Activated effector memory CD4-positive, alpha-beta T cell treated with Interleukin-2 at 50 U/mL for 16 hours (primary cell): Measurements from ENCODE around the gene EMX1.
A peak's percentile ranks its signal among the peaks of the same experiment; 100 is the strongest.

Experiments used
- DNase-seq: peaks from one replicate; pipeline ENCODE4 v3.0.0-alpha.2; 2020

The EMX1 gene

GRCh38 chr2:72945450-72946019 lies 28.2 kb downstream of the EMX1 start:
- no peak for DNase-seq

- no peak for DNase-seq
Observed at GRCh38 chr2:72946466-72946865, 29.1 kb downstream of the EMX1 start.

DNA sequence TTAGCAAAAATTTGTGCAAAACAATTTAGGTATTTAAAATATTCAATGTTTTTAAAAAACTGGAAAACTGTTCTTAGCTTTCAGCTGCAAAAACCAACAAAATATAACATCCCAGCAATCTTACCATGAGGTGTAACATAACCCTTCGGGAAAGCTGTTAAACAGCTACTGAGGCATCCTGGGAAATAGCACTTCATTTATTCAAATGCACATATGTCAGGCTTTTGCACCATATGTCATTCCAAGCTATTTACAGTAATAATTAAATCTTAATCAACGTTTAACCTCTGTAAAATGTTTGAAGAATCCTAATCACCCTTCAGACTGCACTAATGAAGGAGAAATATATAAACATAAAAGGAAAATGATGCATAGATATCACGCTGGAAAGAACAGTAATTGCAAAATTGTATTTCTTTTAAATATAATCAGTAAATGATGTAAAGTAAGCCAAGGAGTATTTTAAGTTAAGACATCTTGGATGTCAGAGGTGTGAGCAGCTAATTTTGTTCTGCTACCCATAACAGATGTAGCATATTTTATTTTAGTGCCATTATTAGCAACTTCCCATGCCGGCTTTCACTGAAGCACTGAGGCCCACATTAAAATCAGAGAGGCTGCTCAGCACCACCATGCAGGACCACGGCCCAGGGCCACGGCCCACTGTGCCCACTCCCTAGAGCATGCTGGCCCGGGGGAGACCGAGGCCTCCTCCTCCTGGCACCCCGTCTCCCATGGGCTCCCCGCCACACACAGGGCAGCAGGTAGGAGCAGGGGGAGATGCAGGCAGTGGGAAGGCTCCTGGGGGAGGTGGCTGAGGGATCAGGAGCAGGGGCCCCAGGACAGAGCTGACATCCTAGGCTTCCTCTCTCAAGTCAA lies 30.9 kb downstream of the EMX1 start:
- no peak for DNase-seq

GRCh38 chr2:72949045-72949444 lies 31.7 kb downstream of the EMX1 start:
- DNase-seq = no peak

DNA sequence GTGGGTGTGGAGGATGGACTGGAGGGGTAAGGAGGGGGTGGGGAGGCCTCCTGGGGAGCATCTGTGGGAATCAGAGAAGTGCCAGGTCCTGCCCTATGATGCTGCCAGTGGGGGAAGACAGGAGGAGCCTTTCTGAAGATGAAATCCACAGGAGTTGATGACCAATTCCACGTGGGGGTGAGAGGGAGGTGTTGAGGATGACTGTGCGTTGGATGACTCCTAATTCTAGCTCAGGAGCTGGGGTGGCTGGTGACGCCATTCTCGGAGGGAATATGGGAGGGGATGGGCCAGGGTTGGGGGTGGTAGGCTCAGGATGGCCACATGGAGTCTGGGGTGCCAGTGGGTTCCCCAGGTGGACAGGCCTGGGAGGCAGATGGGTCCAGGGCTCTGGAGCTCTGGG lies 32.3 kb downstream of the EMX1 start:
- no peak for DNase-seq

DNA sequence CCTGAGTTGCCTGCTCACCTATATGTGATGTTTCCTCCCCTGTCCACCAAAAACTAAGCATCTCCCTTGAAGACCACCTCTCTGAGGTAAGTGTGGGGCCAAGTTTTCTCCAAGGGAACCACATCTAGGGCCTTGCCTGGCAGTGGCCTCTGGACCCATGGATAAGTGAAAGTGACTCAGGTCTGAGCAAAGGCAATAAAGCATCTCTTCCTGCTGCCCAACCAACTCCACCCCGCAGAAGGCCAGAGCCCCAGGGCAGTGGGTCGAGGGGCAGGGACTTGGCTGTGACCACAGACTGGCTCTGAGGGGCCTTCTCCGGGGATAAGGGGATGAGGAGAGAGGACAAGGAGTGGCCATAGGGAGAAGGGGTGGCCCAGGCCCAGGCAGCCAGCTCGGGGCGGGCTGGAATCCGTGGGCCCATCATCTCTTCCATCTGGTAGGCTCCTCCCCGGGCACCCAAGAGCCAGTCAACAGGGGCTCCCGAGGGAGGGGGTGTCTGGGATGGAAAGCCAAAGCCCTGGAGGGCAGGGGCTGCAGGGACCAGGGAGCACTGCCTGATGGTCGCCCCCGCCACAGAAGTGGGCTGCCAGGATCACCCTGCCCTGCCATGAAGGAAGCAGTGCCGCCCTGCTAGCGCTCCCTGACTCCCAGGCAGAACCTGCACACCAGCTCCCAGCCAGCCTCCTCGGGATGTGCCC lies 33.4 kb downstream of the EMX1 start:
- no peak for DNase-seq

- no peak for DNase-seq
Observed at GRCh38 chr2:72951303-72952095, 34.2 kb downstream of the EMX1 start.

DNA sequence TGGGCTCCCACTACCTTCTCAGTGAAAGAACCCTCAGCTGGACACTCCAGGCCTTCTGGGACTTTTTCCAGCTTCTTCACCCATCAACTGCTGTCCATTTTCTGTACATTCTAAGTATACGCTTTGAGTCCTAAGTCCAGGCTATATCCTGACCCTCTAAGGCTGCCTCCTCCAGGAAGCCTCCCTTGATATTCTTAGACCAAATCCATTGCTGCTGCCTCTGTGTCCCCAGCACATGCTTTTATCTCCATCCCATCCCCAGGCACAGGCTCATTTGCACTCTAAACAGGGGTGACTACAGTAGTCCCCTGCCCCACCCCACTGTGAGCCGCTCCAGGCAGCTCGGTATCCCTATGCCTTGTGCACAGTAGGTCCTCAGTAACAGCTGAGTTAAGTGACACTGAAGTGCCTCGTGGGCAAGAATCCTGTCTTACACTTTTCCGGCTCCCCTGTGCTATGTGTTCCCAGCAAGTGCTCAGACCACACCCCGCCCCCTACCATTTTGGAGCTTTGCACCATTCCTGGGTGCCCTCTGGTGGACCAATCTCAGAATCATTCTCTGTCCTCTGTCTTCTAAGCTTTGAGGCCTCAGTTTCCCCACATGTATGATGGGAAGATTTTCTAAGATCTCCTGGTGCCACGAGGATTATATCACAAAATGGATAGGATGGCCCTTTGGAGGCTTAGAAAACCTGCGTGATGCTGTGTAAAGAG lies 34.9 kb downstream of the EMX1 start:
- DNase-seq = no peak

GRCh38 chr2:72952961-72953360 lies 35.6 kb downstream of the EMX1 start:
- DNase-seq = no peak

GRCh38 chr2:72953528-72953927 lies 36.2 kb downstream of the EMX1 start:
- no peak for DNase-seq

- DNase-seq = peak; percentile 13
Observed at GRCh38 chr2:72953976-72954375, 36.7 kb downstream of the EMX1 start.

GRCh38 chr2:72954376-72955227 lies 37.3 kb downstream of the EMX1 start:
- no peak for DNase-seq

DNA sequence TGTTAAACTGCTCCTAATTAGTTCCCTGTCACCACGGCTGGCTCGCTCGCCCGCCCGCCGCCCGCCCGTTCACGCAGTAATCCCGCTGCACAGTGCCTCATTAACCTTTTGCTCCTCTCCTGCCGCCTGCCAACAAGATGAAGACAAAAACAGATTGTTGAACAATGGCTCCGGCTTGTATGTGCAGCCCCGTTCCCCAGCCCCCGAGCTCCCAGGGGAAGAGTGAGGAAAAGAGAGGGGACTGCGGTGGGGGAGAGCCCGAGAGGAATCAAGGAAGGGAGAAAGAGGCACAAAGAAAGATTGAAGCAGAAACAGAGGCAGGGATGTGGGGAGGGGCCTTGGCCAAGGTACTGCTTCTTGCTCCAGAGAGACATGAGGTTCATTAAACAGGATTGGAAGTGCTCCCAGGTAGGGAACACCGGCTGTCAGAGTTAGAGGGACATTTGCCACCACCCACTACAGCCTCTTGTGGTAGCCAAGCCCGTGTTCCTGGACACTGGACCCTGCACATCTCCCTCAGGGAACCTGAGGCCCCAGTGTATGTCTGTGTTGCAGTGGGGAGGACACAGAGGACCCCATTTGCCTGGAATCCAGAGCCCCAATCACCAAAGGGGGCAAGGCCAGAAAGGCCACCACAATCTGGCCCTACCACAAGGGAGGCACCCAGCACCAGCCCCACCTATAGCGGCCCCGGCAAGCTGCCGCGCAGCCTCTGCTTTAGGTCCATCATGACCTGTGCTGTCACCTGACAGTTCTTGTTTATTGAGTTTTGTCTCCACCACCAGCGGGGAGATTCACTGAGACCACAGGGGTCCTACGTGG lies 38.1 kb downstream of the EMX1 start:
- DNase-seq = no peak

DNA sequence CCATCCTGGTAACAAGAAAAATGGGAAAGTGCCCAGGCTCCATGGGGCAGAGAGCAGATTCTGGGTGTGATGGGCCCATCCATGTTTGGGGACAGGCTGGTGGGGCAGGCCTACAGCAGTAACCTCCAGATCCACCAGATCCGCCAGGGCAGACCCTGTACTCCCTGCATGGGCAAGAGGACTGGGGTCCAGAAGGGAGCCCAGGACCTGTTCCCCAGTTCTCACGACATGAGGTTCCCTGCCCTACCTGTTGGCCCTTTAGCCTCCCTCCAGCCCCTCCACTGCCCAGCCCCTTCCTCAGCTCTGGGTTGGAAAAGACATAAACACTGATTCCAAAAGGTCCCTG lies 38.7 kb downstream of the EMX1 start:
- DNase-seq = no peak

DNA sequence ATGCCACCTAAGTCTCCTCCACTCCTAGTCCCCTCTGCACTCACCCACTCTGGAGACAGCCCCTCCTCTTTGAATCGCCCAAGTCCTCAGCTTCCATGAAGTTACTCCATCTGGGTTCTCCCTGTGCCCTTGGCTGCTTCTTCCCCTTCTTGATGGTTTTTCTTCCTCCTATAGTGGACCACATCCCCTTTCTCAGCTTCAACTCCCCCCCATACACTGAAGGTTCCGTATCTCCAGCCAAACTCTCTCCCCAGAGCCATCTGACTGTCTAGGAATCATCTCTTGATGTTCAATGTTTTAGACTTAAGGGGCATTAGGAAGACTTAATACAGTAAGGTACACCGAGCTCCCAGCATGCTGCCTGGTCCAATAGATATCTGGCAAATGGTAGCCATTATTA lies 39.6 kb downstream of the EMX1 start:
- no peak for DNase-seq

DNA sequence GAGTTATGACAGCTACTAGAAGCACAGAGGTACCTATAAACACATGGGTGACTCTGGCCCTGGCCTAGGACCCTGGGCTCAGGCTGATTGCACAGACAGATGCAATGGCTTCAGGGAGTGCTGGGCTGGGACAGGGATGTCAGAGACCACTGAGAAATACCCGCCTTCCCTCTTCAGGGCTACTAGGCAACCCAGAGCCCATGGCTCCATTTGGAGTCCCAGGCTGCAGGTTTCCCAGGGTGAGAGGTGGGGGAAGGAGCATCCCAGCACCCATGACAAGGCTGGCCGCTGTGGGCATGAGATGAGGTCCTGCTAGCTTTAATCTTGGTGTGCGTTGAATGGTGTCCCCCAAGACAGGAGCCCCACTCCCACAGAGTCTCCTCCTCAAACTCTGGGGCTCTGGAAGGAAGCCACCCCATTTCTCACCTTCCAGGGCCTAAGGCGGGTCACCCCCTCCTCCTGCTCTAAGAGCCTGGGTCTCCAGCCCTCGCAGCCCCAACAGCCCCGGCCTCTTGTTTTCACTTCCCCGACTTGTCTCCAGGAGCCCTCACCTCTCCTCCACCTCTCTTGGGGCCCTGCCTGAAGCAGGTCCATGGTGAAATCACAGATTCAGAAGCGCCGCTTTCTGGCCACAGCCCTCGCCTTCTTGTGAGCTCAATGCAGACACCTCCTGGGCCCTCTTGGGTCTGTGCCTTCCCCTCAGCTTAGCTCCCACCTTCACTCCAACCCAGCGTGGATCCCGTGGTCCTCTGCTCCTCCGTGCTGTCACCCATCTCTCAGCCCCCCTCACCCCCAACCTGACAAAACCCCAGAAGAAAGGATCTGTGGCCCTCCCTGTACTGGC lies 41.4 kb downstream of the EMX1 start:
- DNase-seq = no peak

DNA sequence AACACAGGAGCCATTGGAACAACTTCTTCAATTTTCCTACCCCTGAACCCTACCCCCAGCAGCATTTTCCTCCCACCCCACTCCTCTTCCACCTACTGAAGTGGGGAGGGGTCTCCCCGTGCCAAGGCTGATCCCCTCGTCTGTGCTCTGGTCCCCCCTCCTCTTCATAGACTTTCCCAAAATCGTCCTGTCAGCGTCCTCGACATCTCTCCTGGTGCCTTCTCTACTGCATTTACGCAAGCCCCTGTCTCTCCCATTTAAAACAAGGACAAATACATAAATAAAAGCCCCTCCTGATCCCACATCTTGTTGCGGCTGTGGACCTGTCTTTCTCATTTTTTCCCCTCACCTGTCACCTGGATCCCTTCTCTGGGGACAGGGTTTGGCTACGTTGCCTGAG lies 42.2 kb downstream of the EMX1 start:
- DNase-seq = no peak

DNA sequence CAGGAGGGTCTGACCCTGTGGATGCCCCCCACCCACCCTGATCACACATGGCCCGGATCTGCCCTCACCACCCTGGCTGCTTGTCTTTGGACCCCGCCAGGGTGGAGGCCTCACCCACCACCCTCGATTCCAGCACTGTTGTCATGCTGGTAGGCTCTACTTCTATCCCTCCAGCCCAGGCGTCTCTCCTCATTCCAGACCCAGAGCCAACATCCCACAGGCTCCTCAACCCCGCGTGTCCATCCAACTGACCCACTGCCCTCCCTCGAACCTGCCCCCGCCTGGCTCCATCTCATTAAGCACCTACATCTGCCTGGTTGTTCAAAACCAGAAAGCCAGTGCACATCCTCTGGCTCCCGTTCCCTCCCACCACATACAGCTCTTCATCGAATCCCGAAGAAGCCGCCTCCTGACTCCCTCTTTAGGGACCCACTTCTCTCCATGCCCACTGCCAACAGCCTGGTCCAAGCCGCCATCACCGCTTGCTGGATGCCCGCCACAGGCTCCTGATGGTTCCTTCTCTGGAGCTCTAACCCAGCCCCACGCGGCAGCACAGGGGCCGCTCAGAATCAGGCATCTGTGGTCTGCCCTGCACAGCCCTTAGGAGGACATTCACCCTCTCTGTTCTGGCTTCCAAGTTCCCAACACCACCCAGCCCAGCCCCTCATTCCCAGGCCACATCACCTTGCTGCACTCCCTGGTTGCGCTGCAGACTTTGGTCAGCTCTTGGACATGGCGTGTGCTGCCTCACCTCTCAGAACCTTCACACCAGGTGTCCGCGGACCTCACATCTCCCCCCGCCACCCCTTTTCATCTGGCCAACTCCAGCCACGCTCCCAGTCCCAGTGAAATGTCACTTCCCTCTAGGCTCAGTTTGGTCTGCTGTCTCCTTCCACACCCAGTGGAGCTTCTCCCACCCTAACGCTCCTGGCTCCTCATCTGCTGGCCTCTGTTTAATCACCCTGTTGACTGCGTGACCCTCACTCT lies 43.0 kb downstream of the EMX1 start:
- DNase-seq = no peak
